H1 (cell line): Measurements from ENCODE around the gene PDLIM3. TPM values are rescaled to one million over a fixed set of nuclear protein-coding genes. Genes with fewer than 3 reads are reported as not detected.

Experiments used
- CTCF ChIA-PET: fragments of 300-600 bp; sonication (Branson Sonifier 250); formaldehyde crosslinking; loops from one replicate; lab custom pipeline; 2021; ENCODE audit not compliant: partially characterized antibody; lab: Charles Lee
- POLR2A ChIA-PET: fragments of 300-600 bp; sonication (Branson Sonifier 250); formaldehyde crosslinking; loops from one replicate; lab custom pipeline; 2021; ENCODE audit warnings: inconsistent platforms; ENCODE audit not compliant: partially characterized antibody; lab: Charles Lee
- DNase-seq, 2 experiments: peaks; one replicate each; pipeline versions ENCODE4 v3.0.0 to v3.0.0-alpha.2; 2010 to 2022; ENCODE audit warnings: low spot score in 2 of 2, low read depth in 1 of 2, mixed read lengths in 1 of 2
- FAIRE-seq: peaks from 2 replicates; lab custom pipeline; 2011; peaks lifted over from hg19 to GRCh38; lab: Jason Lieb, UNC
- H2AFZ ChIP-seq: 2 replicates; pipeline ENCODE4 v1.8.1; 2012; ENCODE audit warnings: low read length, inconsistent platforms
- H2AK5ac ChIP-seq: 2 replicates; pipeline ENCODE4 v1.6.1; 2013; ENCODE audit warnings: low read depth, low read length
- H2BK120ac ChIP-seq: replicated peaks from 2 replicates; pipeline ENCODE3; 2013; ENCODE audit warnings: low read depth, low read length, inconsistent platforms
- H2BK12ac ChIP-seq: 2 replicates; pipeline ENCODE4 v1.6.1; 2013; ENCODE audit warnings: low read depth, low read length
- H2BK15ac ChIP-seq: 2 replicates; pipeline ENCODE4 v1.6.1; 2013; ENCODE audit warnings: low read length
- H2BK20ac ChIP-seq: 2 replicates; pipeline ENCODE4 v1.6.1; 2013; ENCODE audit warnings: low read length
- H2BK5ac ChIP-seq: 2 replicates; pipeline ENCODE4 v1.6.1; 2013; ENCODE audit warnings: low read depth, low read length
- H3K14ac ChIP-seq: 2 replicates; pipeline ENCODE4 v1.6.1; 2013; ENCODE audit warnings: inconsistent platforms; ENCODE audit not compliant: insufficient read length
- H3K18ac ChIP-seq: 2 replicates; pipeline ENCODE4 v1.6.1; 2013; ENCODE audit warnings: low read length; ENCODE audit errors: extremely low read depth
- H3K23ac ChIP-seq: 2 replicates; pipeline ENCODE4 v1.6.1; 2013; ENCODE audit warnings: inconsistent platforms; ENCODE audit not compliant: insufficient read length
- H3K23me2 ChIP-seq: 2 replicates; pipeline ENCODE4 v1.6.1; 2013; ENCODE audit warnings: low read depth, low read length
- H3K27ac ChIP-seq: 2 replicates; pipeline ENCODE4 v1.6.1; 2011; ENCODE audit warnings: low read depth, low read length, inconsistent platforms
- H3K27me3 ChIP-seq, 4 experiments: replicated peaks in 1 of 4; 1 replicate in 1 of 4; 2 replicates in 3 of 4; pipeline versions ENCODE4 v1.6.1 to v1.8.1; 2011 to 2013; ENCODE audit warnings: low read length in 3 of 4, mild to moderate bottlenecking in 3 of 4, inconsistent platforms in 2 of 4, mixed read lengths in 2 of 4, moderate library complexity in 1 of 4; ENCODE audit not compliant: control insufficient read depth in 3 of 4, insufficient read depth in 3 of 4; ENCODE audit errors: extremely low read depth in 1 of 4
- H3K36me3 ChIP-seq, 4 experiments: 2 replicates each; pipeline versions ENCODE4 v1.6.1 to v1.8.1; 2011 to 2013; ENCODE audit warnings: mild to moderate bottlenecking in 4 of 4, low read length in 3 of 4, moderate library complexity in 2 of 4, control low read depth in 1 of 4, inconsistent platforms in 1 of 4; ENCODE audit not compliant: insufficient read depth in 4 of 4, control insufficient read depth in 2 of 4
- H3K4ac ChIP-seq: replicated peaks from 2 replicates; pipeline ENCODE3; 2013; ENCODE audit warnings: low read length, low read depth, mixed read lengths, inconsistent platforms; ENCODE audit not compliant: insufficient read length
- H3K4me1 ChIP-seq, 4 experiments: replicated peaks in 1 of 4; 1 replicate in 1 of 4; 2 replicates in 3 of 4; pipeline versions ENCODE4 v1.6.1 to v1.8.1; 2011 to 2013; ENCODE audit warnings: low read length in 3 of 4, inconsistent platforms in 2 of 4, mixed read lengths in 1 of 4; ENCODE audit not compliant: insufficient read depth in 4 of 4, control insufficient read depth in 3 of 4
- H3K4me2 ChIP-seq, 2 experiments: 2 replicates each; pipeline versions ENCODE4 v1.6.1 to v1.8.1; 2011 to 2013; ENCODE audit warnings: low read depth in 2 of 2, low read length in 2 of 2, control low read depth in 1 of 2, inconsistent platforms in 1 of 2, mild to moderate bottlenecking in 1 of 2; ENCODE audit not compliant: insufficient read depth in 1 of 2
- H3K4me3 ChIP-seq, 4 experiments: fragments of 200-600, 300-600 bp in 1 of 4; sonication (generic), shearing (Covaris generic), sonication (Bioruptor Twin) in 1 of 4; 2 replicates each; pipeline versions ENCODE4 v1.5.1 to v1.8.1; 2011 to 2016; ENCODE audit warnings: low read length in 4 of 4, low read depth in 3 of 4, control low read depth in 2 of 4, inconsistent platforms in 2 of 4, mild to moderate bottlenecking in 2 of 4, mixed read lengths in 1 of 4, moderate library complexity in 1 of 4; ENCODE audit not compliant: insufficient read depth in 2 of 4; ENCODE audit errors: extremely low read depth in 1 of 4
- H3K56ac ChIP-seq: replicated peaks from 2 replicates; pipeline ENCODE3; 2013; ENCODE audit warnings: low read depth, mild to moderate bottlenecking, mixed read lengths, low read length, inconsistent platforms; ENCODE audit not compliant: insufficient read length
- H3K79me1 ChIP-seq: 2 replicates; pipeline ENCODE4 v1.6.1; 2013; ENCODE audit warnings: low read depth, low read length, control low read depth
- H3K79me2 ChIP-seq, 2 experiments: 2 replicates each; pipeline versions ENCODE4 v1.6.1 to v1.8.1; 2012 to 2013; ENCODE audit warnings: low read length in 2 of 2, mild to moderate bottlenecking in 2 of 2, inconsistent platforms in 1 of 2; ENCODE audit not compliant: insufficient read depth in 2 of 2, control insufficient read depth in 1 of 2
- H3K9ac ChIP-seq, 4 experiments: replicated peaks in 1 of 4; 1 replicate in 1 of 4; 2 replicates in 3 of 4; pipeline versions ENCODE4 v1.6.1 to v1.8.1; 2011 to 2013; ENCODE audit warnings: low read depth in 3 of 4, low read length in 3 of 4, control low read depth in 2 of 4, mild to moderate bottlenecking in 2 of 4, moderate library complexity in 2 of 4, inconsistent platforms in 1 of 4; ENCODE audit errors: extremely low read depth in 1 of 4
- H3K9me3 ChIP-seq, 2 experiments: 2 replicates each; pipeline versions ENCODE4 v1.6.1 to v1.8.1; 2012 to 2013; ENCODE audit warnings: mild to moderate bottlenecking in 2 of 2, moderate library complexity in 2 of 2, control low read depth in 1 of 2, inconsistent platforms in 1 of 2, low read depth in 1 of 2, low read length in 1 of 2, mixed read lengths in 1 of 2; ENCODE audit not compliant: insufficient read depth in 2 of 2
- H4K20me1 ChIP-seq, 2 experiments: replicated peaks in 1 of 2; 2 replicates each; pipeline versions ENCODE3 to v1.8.1; 2011 to 2013; ENCODE audit warnings: inconsistent platforms in 2 of 2, low read length in 2 of 2, mild to moderate bottlenecking in 1 of 2; ENCODE audit not compliant: insufficient read depth in 2 of 2, control insufficient read depth in 1 of 2
- H4K5ac ChIP-seq: 2 replicates; pipeline ENCODE4 v1.6.1; 2013; ENCODE audit warnings: low read length, low read depth, mixed read lengths, inconsistent platforms; ENCODE audit not compliant: insufficient read length
- H4K8ac ChIP-seq: 2 replicates; pipeline ENCODE4 v1.8.0; 2013; ENCODE audit warnings: mild to moderate bottlenecking, moderate library complexity, low read length, inconsistent platforms; ENCODE audit not compliant: insufficient read depth; ENCODE audit errors: extremely low read depth
- H4K91ac ChIP-seq: replicated peaks from 2 replicates; pipeline ENCODE3; 2013; ENCODE audit warnings: low read length, mixed read lengths, inconsistent platforms; ENCODE audit not compliant: insufficient read length
- BRCA1 ChIP-seq: IDR thresholded peaks from 2 replicates; pipeline ENCODE4 v1.6.1; 2012; ENCODE audit warnings: low read depth, low read length, improper control_type of control experiment
- CEBPB ChIP-seq: IDR thresholded peaks from 2 replicates; pipeline ENCODE4 v1.6.1; 2012; ENCODE audit warnings: low read depth, low read length
- GTF2F1 ChIP-seq: IDR thresholded peaks from 2 replicates; pipeline ENCODE4 v1.6.1; 2012; ENCODE audit warnings: low read depth, low read length, improper control_type of control experiment, borderline replicate concordance
- JUN ChIP-seq: IDR thresholded peaks from 2 replicates; pipeline ENCODE4 v1.6.1; 2011; ENCODE audit warnings: low read depth, mild to moderate bottlenecking, improper control_type of control experiment, low read length
- SP4 ChIP-seq: IDR thresholded peaks from 2 replicates; pipeline ENCODE4 v1.6.1; 2012; ENCODE audit warnings: low read length, inconsistent platforms
- SRF ChIP-seq: IDR thresholded peaks from 2 replicates; pipeline ENCODE4 v1.6.1; 2011; ENCODE audit warnings: mild to moderate bottlenecking, low read depth, low read length, moderate library complexity
- YY1 ChIP-seq: IDR thresholded peaks from 2 replicates; pipeline ENCODE4 v1.6.1; 2011; ENCODE audit warnings: low read depth, mild to moderate bottlenecking, low read length
- WGBS, 2 experiments: shearing (Covaris generic) in 1 of 2; methylation state at CpG; one replicate each; pipeline versions ENCODE4 v1.1.6 to v1.1.7; 2013 to 2015; ENCODE audit warnings: low lambda C conversion rate in 2 of 2, mixed read lengths in 2 of 2, inconsistent platforms in 1 of 2, low coverage in 1 of 2, missing lambda C conversion rate in 1 of 2; ENCODE audit not compliant: insufficient replicate concordance in 2 of 2, insufficient coverage in 1 of 2, insufficient read length in 1 of 2; ENCODE audit errors: extremely low coverage in 1 of 2, missing lambda C conversion rate in 1 of 2; 5-methylcytosine and 5-hydroxymethylcytosine counted together
- polyA plus RNA-seq, 7 experiments: library from polyadenylated mRNA; depleted of rRNA in 3 of 7; stranded (reverse) in 5 of 7; unstranded in 2 of 7; fragments of >200 nt in 5 of 7; fragments of 200-250 nt in 2 of 7; gene quantifications; 1 replicate in 5 of 7; 2 replicates in 1 of 7; 4 replicates in 1 of 7; pipeline versions ENCODE4 v1.2.1 to v1.2.3, GENCODE V29; 2011 to 2013; ENCODE audit warnings: missing spikeins in 2 of 7, mixed read lengths in 2 of 7
- total RNA-seq: library from RNA; stranded (reverse); fragmentation: NEBNext Ultra II Directional; extraction: Animal tissue kit (Norgen Biotek cat#: 25700); gene quantifications from 2 replicates; pipeline ENCODE4 v1.2.1, GENCODE V29; 2021

PDLIM3 gene
- total and polyA plus RNA-seq, 2 of the 8 experiments (the other 6 are each of a cell fraction or from before 2014, with no cell fraction given), result 7.6 to 8.1 TPM

DNA sequence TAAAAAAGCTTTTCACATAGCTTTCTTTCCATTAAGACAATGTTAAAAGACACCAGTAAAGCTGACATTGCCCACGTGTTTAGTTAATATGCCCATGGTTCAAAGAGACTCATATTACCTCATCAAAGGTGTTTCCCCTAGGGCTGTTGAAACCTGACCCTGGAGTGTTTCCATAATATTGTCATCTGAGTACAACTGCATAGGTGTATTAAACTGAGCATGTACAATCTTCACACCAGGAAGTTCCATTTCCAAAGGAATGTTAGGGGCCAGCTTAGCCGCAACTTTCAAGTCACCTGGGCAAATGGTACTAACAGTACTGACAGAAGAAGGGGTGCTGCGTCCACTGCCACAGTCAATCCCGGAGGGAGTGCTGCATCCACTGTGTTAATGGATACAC, 27.1 kb downstream of the PDLIM3 start:
- no peaks in the 10 kb centered on the region for H3K9me3 ChIP-seq
- no peak overlapping the region for H3K9ac ChIP-seq
- CTCF ChIA-PET, result no interaction called here
- H3K27ac ChIP-seq, result no peak overlapping the region
- H3K4me2 ChIP-seq, result no peak overlapping the region
- 84% methylated on average over 4 of the region's 4 CpGs; no CpG with 5 or more reads in 1 of the 2 experiments for WGBS, 2 experiments
- no peaks in the 10 kb centered on the region for H3K36me3 ChIP-seq
- H4K8ac ChIP-seq, result no peak overlapping the region
- H3K79me1 ChIP-seq, result no peaks in the 10 kb centered on the region
- TF ChIP-seq GTF2F1 (no peak), YY1 (no peak), SRF (no peak), JUN (no peak), CEBPB (no peak), SP4 (no peak), BRCA1 (no peak)
- FAIRE-seq (no peak), DNase-seq (no peak)
- no peak overlapping the region for H3K18ac ChIP-seq
- no peak overlapping the region for H2BK120ac ChIP-seq
- no peak overlapping the region for H2BK20ac ChIP-seq
- H2BK15ac ChIP-seq, result no peak overlapping the region
- H3K4ac ChIP-seq, result no peak overlapping the region
- H4K5ac ChIP-seq, result no peak overlapping the region
- no peak overlapping the region for H3K4me3 ChIP-seq
- no peak overlapping the region for H2AK5ac ChIP-seq
- no peak overlapping the region for H3K14ac ChIP-seq
- no peaks in the 10 kb centered on the region for H3K23me2 ChIP-seq
- no peak overlapping the region for H2AFZ ChIP-seq
- H4K20me1 ChIP-seq, result peaks cover 0 to 1% of the 10 kb centered on the region in 2 experiments
- no peaks in the 10 kb centered on the region for H3K27me3 ChIP-seq
- H3K56ac ChIP-seq, result no peak overlapping the region
- H2BK5ac ChIP-seq, result no peak overlapping the region
- H3K79me2 ChIP-seq, result no peaks in the 10 kb centered on the region
- H4K91ac ChIP-seq, result no peak overlapping the region
- peaks cover 0 to 2% (median 0%) of the 10 kb centered on the region in 4 experiments; a peak in 1 of 7 replicates for H3K4me1 ChIP-seq
- no peak overlapping the region for H3K23ac ChIP-seq
- H2BK12ac ChIP-seq, result no peak overlapping the region
- POLR2A ChIA-PET, result interaction anchor here (1.2 kb wide), 1 partner anchor 27 kb away, joined by 3 read pairs; the partner anchor contains the start of gene PDLIM3
